Measurements from ENCODE around the gene BID. TPM values are rescaled to one million over a fixed set of nuclear protein-coding genes. Genes with fewer than 3 reads are reported as not detected.
A peak's percentile ranks its signal among the peaks of the same experiment; 100 is the strongest.

BID gene
- total RNA-seq, 1 donor from 2014 or later = 15.9 TPM

GRCh38 chr22:17795661-17796548 lies 21.6 kb upstream of the BID start:
- no peak for DNase-seq (ENCODE audit: low spot score)
- no peak for TF ChIP-seq CTCF (IDR thresholded peaks at IDR 0.05)
- H3K4me1 Mint-ChIP-seq (ENCODE audit: low read depth) = no peaks in the 10 kb centered on the region
- peaks cover 6% of the 10 kb centered on the region for H3K36me3 Mint-ChIP-seq (ENCODE audit: low read depth)
- H3K9me3 Mint-ChIP-seq (ENCODE audit: low read depth) = no peaks in the 10 kb centered on the region
- H3K27me3 Mint-ChIP-seq (ENCODE audit: low read depth) = no peaks in the 10 kb centered on the region
- H3K4me3 Mint-ChIP-seq (ENCODE audit: unreplicated experiment) = no peak overlapping the region
- H3K27ac Mint-ChIP-seq (ENCODE audit: unreplicated experiment) = no peak overlapping the region

DNA sequence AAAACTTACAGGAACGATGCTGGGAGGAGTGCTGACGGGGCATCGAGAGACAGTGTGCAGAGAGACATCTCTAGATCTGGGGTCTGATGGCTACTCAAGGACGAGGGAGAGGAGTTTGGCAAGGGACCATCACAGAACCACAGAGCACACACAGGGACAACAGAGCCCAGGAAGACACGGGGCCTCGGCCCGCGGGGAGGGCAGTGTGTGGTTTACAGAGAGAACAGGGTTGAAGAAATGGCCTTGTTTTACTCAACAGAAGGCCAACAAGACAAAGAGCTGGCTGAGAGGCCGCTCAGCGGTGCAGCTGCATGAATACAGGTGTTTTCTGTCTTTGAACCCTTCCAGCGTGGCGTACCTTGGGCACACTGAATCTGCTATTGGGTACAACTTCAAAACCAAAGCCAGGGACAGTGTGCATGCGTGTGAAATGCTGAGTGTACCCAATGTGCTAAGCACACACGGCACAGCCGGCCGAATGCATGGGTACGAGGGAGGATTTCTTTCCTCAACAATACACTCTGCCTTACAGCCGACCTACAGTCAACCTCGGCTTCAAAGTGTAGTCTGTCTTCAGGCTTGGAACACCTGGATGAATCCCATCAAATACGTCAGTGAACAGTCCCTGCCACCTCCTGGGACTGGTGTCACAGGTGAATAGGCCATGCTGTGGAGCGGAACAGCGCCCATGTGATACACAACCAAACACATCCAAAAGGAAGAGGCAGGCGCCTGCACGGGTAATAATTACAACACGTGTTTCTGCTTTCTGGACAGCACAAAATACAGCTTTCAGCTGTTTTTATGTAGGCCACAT lies 20.7 kb upstream of the BID start:
- no peak for DNase-seq (ENCODE audit: low spot score)
- H3K36me3 Mint-ChIP-seq (ENCODE audit: low read depth) = peaks cover 6% of the 10 kb centered on the region
- H3K27ac Mint-ChIP-seq (ENCODE audit: unreplicated experiment) = no peak overlapping the region
- H3K4me1 Mint-ChIP-seq (ENCODE audit: low read depth) = no peaks in the 10 kb centered on the region
- no peaks in the 10 kb centered on the region for H3K9me3 Mint-ChIP-seq (ENCODE audit: low read depth)
- H3K27me3 Mint-ChIP-seq (ENCODE audit: low read depth) = no peaks in the 10 kb centered on the region
- H3K4me3 Mint-ChIP-seq (ENCODE audit: unreplicated experiment) = no peak overlapping the region
- no peak for TF ChIP-seq CTCF (IDR thresholded peaks at IDR 0.05)

- Mint-ChIP-seq H3K27ac (ENCODE audit: unreplicated experiment) (no peak overlapping the region), H3K4me3 (ENCODE audit: unreplicated experiment) (no peak overlapping the region), H3K36me3 (ENCODE audit: low read depth) (peaks cover 5% of the 10 kb centered on the region), H3K9me3 (ENCODE audit: low read depth) (no peaks in the 10 kb centered on the region), H3K4me1 (ENCODE audit: low read depth) (no peaks in the 10 kb centered on the region), H3K27me3 (ENCODE audit: low read depth) (no peaks in the 10 kb centered on the region)
- no peak for TF ChIP-seq CTCF (IDR thresholded peaks at IDR 0.05)
- no peak for DNase-seq (ENCODE audit: low spot score)
Measured at GRCh38 chr22:17792854-17793434, 18.7 kb upstream of the BID start.

GRCh38 chr22:17792299-17792698 lies 18.0 kb upstream of the BID start:
- no peak for TF ChIP-seq CTCF (IDR thresholded peaks at IDR 0.05)
- Mint-ChIP-seq H3K9me3 (ENCODE audit: low read depth) (no peaks in the 10 kb centered on the region), H3K4me3 (ENCODE audit: unreplicated experiment) (no peak overlapping the region), H3K27me3 (ENCODE audit: low read depth) (no peaks in the 10 kb centered on the region), H3K36me3 (ENCODE audit: low read depth) (peaks cover 5% of the 10 kb centered on the region), H3K4me1 (ENCODE audit: low read depth) (no peaks in the 10 kb centered on the region), H3K27ac (ENCODE audit: unreplicated experiment) (no peak overlapping the region)
- DNase-seq (ENCODE audit: low spot score) = no peak

DNA sequence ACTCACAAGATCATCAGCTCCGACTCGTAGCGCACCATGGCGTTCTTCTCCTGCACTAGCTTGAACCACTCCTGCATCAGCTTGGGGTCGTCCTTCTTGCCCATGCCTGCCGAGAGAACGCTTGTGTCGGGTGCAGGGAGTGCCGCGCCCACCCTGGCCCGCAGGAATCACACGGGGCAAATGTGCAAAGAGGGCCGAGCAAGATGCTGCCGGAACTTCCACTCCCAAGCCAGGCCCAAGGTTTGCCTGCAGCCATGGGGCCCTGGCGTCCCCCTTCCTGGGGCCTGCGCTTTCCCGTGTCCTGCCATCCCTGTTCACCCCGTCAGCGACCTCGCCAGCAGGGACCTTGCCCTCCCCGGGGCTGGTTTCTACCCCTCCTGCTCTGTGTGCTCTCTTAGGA lies 16.9 kb upstream of the BID start:
- peaks cover 5% of the 10 kb centered on the region for H3K36me3 Mint-ChIP-seq (ENCODE audit: low read depth)
- no peak for TF ChIP-seq CTCF (IDR thresholded peaks at IDR 0.05)
- peak overlapping the region; percentile 47 for H3K27ac Mint-ChIP-seq (ENCODE audit: unreplicated experiment)
- H3K9me3 Mint-ChIP-seq (ENCODE audit: low read depth) = no peaks in the 10 kb centered on the region
- no peak for DNase-seq (ENCODE audit: low spot score)
- H3K4me1 Mint-ChIP-seq (ENCODE audit: low read depth) = no peaks in the 10 kb centered on the region
- no peak overlapping the region for H3K4me3 Mint-ChIP-seq (ENCODE audit: unreplicated experiment)
- no peaks in the 10 kb centered on the region for H3K27me3 Mint-ChIP-seq (ENCODE audit: low read depth)
